Measurements from ENCODE around the gene ISL2. TPM values are rescaled to one million over a fixed set of nuclear protein-coding genes. Genes with fewer than 3 reads are reported as not detected.

ISL2 gene
- polyA plus RNA-seq, 3 donors = 0.40 to 2.3 (median 0.52) TPM

GRCh38 chr15:76321171-76321570 is 15.4 kb upstream of the ISL2 start:
- Histone ChIP-seq H3K4me3 (replicated peaks in 1 of 3; ENCODE audit: low read depth in 2 of 3, low read length in 3 of 3) (no peak overlapping the region), H3K9me3 (replicated peaks in 1 of 2; ENCODE audit: control insufficient read depth in 1 of 2, insufficient read depth in 1 of 2, low read length in 2 of 2) (no peaks in the 10 kb centered on the region), H3K27ac (ENCODE audit: low read depth in 1 of 2, low read length in 2 of 2) (no peak overlapping the region), H4K20me1 (ENCODE audit: insufficient read depth, low read length) (no peaks in the 10 kb centered on the region), H3K4me1 (ENCODE audit: control insufficient read depth in 1 of 2, insufficient read depth in 2 of 2, low read length in 2 of 2) (no peaks in the 10 kb centered on the region), H3K9ac (ENCODE audit: insufficient read depth, low read length, poor library complexity, severe bottlenecking) (no peak overlapping the region), H2AFZ (ENCODE audit: insufficient read depth, low read depth, low read length, poor library complexity, severe bottlenecking) (no peak overlapping the region), H3K27me3 (ENCODE audit: control insufficient read depth in 2 of 2, insufficient read depth in 2 of 2, low read length in 2 of 2) (peaks cover 7 to 21% of the 10 kb centered on the region in 2 donors), H3K36me3 (replicated peaks in 1 of 2; ENCODE audit: control insufficient read depth in 1 of 2, insufficient read depth in 2 of 2, low read length in 2 of 2) (no peaks in the 10 kb centered on the region), H3K79me2 (ENCODE audit: insufficient read depth, low read length) (no peaks in the 10 kb centered on the region), H3K4me2 (replicated peaks; ENCODE audit: extremely low read depth, low read length, poor library complexity, severe bottlenecking) (no peak overlapping the region)
- DNase-seq = no peak
- TF ChIP-seq CTCF (IDR thresholded peaks at IDR 0.05) = no peak
- Mint-ChIP-seq H3K4me3 (no peak overlapping the region), H3K9me3 (peaks cover 0 to 1% (median 0%) of the 10 kb centered on the region in 7 donors), H3K4me1 (no peaks in the 10 kb centered on the region), H3K27me3 (ENCODE audit: low read depth in 3 of 3) (peaks cover 28 to 42% (median 36%) of the 10 kb centered on the region in 3 donors), H3K36me3 (no peaks in the 10 kb centered on the region), H3K27ac (no peak overlapping the region)
- WGBS (ENCODE audit: insufficient coverage) = 98% methylated on average over 8 of the region's 10 CpGs
- intact Hi-C loops (cut with micrococcal nuclease) = no loop called here

- peaks cover 33 to 46% (median 40%) of the 10 kb centered on the region in 3 donors for H3K27me3 Mint-ChIP-seq (ENCODE audit: low read depth in 3 of 3)
Observed at GRCh38 chr15:76321602-76322001, 15.0 kb upstream of the ISL2 start.

More at GRCh38 chr15:76321602-76322001, 15.0 kb upstream of the ISL2 start:
- Histone ChIP-seq H3K9me3 (replicated peaks in 1 of 2; ENCODE audit: control insufficient read depth in 1 of 2, insufficient read depth in 1 of 2, low read length in 2 of 2) (no peaks in the 10 kb centered on the region), H3K79me2 (ENCODE audit: insufficient read depth, low read length) (no peaks in the 10 kb centered on the region), H3K27ac (ENCODE audit: low read depth in 1 of 2, low read length in 2 of 2) (no peak overlapping the region), H4K20me1 (ENCODE audit: insufficient read depth, low read length) (no peaks in the 10 kb centered on the region), H3K4me2 (replicated peaks; ENCODE audit: extremely low read depth, low read length, poor library complexity, severe bottlenecking) (no peak overlapping the region), H3K4me3 (replicated peaks in 1 of 3; ENCODE audit: low read depth in 2 of 3, low read length in 3 of 3) (no peak overlapping the region), H2AFZ (ENCODE audit: insufficient read depth, low read depth, low read length, poor library complexity, severe bottlenecking) (no peak overlapping the region), H3K4me1 (ENCODE audit: control insufficient read depth in 1 of 2, insufficient read depth in 2 of 2, low read length in 2 of 2) (no peaks in the 10 kb centered on the region), H3K27me3 (ENCODE audit: control insufficient read depth in 2 of 2, insufficient read depth in 2 of 2, low read length in 2 of 2) (peaks cover 7 to 25% of the 10 kb centered on the region in 2 donors), H3K9ac (ENCODE audit: insufficient read depth, low read length, poor library complexity, severe bottlenecking) (no peak overlapping the region), H3K36me3 (replicated peaks in 1 of 2; ENCODE audit: control insufficient read depth in 1 of 2, insufficient read depth in 2 of 2, low read length in 2 of 2) (no peaks in the 10 kb centered on the region)
- WGBS (ENCODE audit: insufficient coverage) = 86% methylated on average over 2 of the region's 5 CpGs
- no peaks in the 10 kb centered on the region for H3K36me3 Mint-ChIP-seq
- no peaks in the 10 kb centered on the region for H3K4me1 Mint-ChIP-seq
- H3K27ac Mint-ChIP-seq = no peak overlapping the region
- H3K4me3 Mint-ChIP-seq = no peak overlapping the region
- H3K9me3 Mint-ChIP-seq = peaks cover 0 to 1% (median 0%) of the 10 kb centered on the region in 7 donors
- DNase-seq = no peak
- intact Hi-C loops (cut with micrococcal nuclease) = no loop called here
- TF ChIP-seq CTCF (IDR thresholded peaks at IDR 0.05) = no peak
